GM23248 (cell line): ENCODE results near the gene TMPRSS3. TPM values are rescaled to one million over a fixed set of nuclear protein-coding genes. Genes with fewer than 3 reads are reported as not detected.

Experiments used
- DNase-seq: peaks from one replicate; pipeline ENCODE4 v3.0.0-alpha.2; 2015
- H2AFZ ChIP-seq: fragments of 200-600 bp; sonication (generic); 2 replicates; pipeline ENCODE4 v1.6.1; 2016; ENCODE audit warnings: antibody characterized with exemption
- H3F3A ChIP-seq: fragments of 200-600 bp; sonication (generic); 2 replicates; pipeline ENCODE4 v1.6.1; 2016; ENCODE audit warnings: mild to moderate bottlenecking, antibody characterized with exemption, mixed run types; ENCODE audit not compliant: insufficient read depth
- H3K27ac ChIP-seq: fragments of 200-600 bp; sonication (generic); 2 replicates; pipeline ENCODE4 v1.5.1; 2016; ENCODE audit warnings: mild to moderate bottlenecking
- H3K27me3 ChIP-seq: fragments of 200-600 bp; sonication (generic); replicated peaks from 2 replicates; pipeline ENCODE4 v1.6.1; 2016; ENCODE audit warnings: mild to moderate bottlenecking; ENCODE audit not compliant: insufficient read depth
- H3K36me3 ChIP-seq: fragments of 200-600 bp; sonication (generic); 2 replicates; pipeline ENCODE4 v1.6.1; 2016; ENCODE audit warnings: low read depth, mild to moderate bottlenecking
- H3K4me1 ChIP-seq: fragments of 200-600 bp; sonication (generic); 2 replicates; pipeline ENCODE4 v1.6.1; 2016; ENCODE audit warnings: mild to moderate bottlenecking; ENCODE audit not compliant: insufficient read depth
- H3K4me2 ChIP-seq: fragments of 200-600 bp; sonication (generic); one replicate; pipeline ENCODE4 v1.6.1; 2016; ENCODE audit warnings: mild to moderate bottlenecking; ENCODE audit not compliant: unreplicated experiment
- H3K4me3 ChIP-seq: fragments of 200-600 bp; sonication (generic); 2 replicates; pipeline ENCODE4 v1.5.1; 2016; ENCODE audit warnings: mild to moderate bottlenecking
- H3K79me2 ChIP-seq: fragments of 200-600 bp; sonication (generic); 2 replicates; pipeline ENCODE4 v1.6.1; 2016; ENCODE audit warnings: mild to moderate bottlenecking; ENCODE audit not compliant: insufficient read depth
- H3K9ac ChIP-seq: fragments of 200-600 bp; sonication (generic); 2 replicates; pipeline ENCODE4 v1.6.1; 2016; ENCODE audit warnings: mild to moderate bottlenecking
- H3K9me2 ChIP-seq: fragments of 200-600 bp; sonication (generic); 2 replicates; pipeline ENCODE4 v1.6.1; 2016; ENCODE audit warnings: mixed run types, mild to moderate bottlenecking, moderate library complexity; ENCODE audit not compliant: insufficient read depth
- H3K9me3 ChIP-seq: fragments of 200-600 bp; sonication (generic); one replicate; pipeline ENCODE4 v1.6.1; 2017; ENCODE audit warnings: low read depth
- H4K20me1 ChIP-seq: fragments of 200-600 bp; sonication (generic); 2 replicates; pipeline ENCODE4 v1.6.0; 2016; ENCODE audit not compliant: insufficient read depth
- EZH2 ChIP-seq: fragments of 200-600 bp; sonication (generic); IDR thresholded peaks from 2 replicates; pipeline ENCODE4 v1.6.1; 2018; ENCODE audit warnings: antibody characterized with exemption, mild to moderate bottlenecking; ENCODE audit not compliant: insufficient read depth, poor library complexity, severe bottlenecking
- EZH2phosphoT487 ChIP-seq: fragments of 200-600 bp; sonication (generic); IDR thresholded peaks from 2 replicates; pipeline ENCODE4 v1.6.1; 2018; ENCODE audit warnings: antibody characterized with exemption, moderate library complexity, mild to moderate bottlenecking, low read depth; ENCODE audit not compliant: insufficient read depth
- WGBS, 2 experiments: methylation state at CpG; one replicate each; pipeline ENCODE4 v1.1.6; 2015 to 2017; ENCODE audit warnings: low lambda C conversion rate in 2 of 2, low coverage in 1 of 2; ENCODE audit errors: missing lambda C conversion rate in 2 of 2; 5-methylcytosine and 5-hydroxymethylcytosine counted together
- in situ Hi-C: fragments of 300-500 bp; cut with MboI; formaldehyde crosslinking; loops from 2 replicates; pipeline ENCODE4 v1.15.0; 2020
- polyA plus RNA-seq: library from polyadenylated mRNA; unstranded; fragments of >200 nt; fragmentation: Nextera tagmentation; extraction: Ambion mirVana; gene quantifications from 2 replicates; pipeline ENCODE4 v1.2.1, GENCODE V29; 2016
- total RNA-seq: library from RNA; depleted of rRNA; stranded (reverse); fragments of >200 nt; shearing (Covaris generic); gene quantifications from 2 replicates; pipeline ENCODE4 v1.2.3, GENCODE V29; 2014

Gene TMPRSS3
- total and polyA plus RNA-seq, 2 experiments from 2014 or later: not detected

DNA sequence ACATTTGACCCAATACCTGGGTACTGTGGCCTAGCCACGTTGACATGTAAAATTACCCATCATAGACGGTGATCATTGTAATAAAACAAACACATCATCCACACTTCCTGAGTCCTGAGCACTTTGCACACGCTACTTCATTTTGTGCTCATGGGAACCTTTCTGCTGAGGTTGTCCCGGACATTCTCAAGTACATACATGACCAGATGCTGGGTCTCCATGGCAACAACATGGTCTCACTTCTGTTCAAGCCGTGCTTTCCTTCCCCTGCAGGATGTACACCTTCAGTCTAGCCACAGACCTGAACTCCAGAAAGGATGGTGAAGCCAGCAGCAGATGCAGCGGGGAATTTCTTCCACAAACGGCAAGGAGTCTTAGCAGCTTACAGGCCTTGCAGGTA is 30.6 kb upstream of the TMPRSS3 start:
- Histone ChIP-seq H3K9me3 (no peaks in the 10 kb centered on the region), H3K9ac (no peak overlapping the region), H3K36me3 (no peaks in the 10 kb centered on the region), H3K4me2 (no peak overlapping the region), H3K9me2 (no peaks in the 10 kb centered on the region), H3K27ac (no peak overlapping the region), H3K27me3 (no peaks in the 10 kb centered on the region), H3K4me1 (no peaks in the 10 kb centered on the region), H3K79me2 (no peaks in the 10 kb centered on the region), H3K4me3 (no peak overlapping the region), H3F3A (no peaks in the 10 kb centered on the region), H2AFZ (no peak overlapping the region), H4K20me1 (no peaks in the 10 kb centered on the region)
- WGBS, 2 experiments: 14 to 21% methylated on average over 7 of the region's 7 CpGs
- in situ Hi-C loops: no loop called here
- no peak for TF ChIP-seq EZH2phosphoT487
- no peak for TF ChIP-seq EZH2
- DNase-seq: no peak

DNA sequence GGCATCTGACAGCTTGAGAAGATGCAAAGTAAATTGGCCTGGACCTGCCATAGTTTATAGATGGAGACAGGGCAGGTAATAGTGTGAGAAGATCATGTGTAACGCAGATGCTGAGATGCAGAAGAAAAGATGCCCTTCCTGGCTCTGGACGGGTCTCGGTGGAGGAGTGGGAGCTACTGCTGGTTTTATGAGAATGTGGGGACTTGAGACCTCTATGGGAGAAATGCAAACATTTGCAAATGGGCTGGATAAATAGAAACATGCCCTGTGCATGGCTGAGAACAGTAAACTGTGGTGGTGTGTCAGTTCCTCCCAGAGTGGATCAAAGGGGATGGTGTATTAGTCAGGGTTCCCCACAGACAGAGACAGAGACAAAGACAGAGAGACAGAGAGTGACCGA is 29.7 kb upstream of the TMPRSS3 start:
- Histone ChIP-seq H3K36me3 (no peaks in the 10 kb centered on the region), H3K9me2 (no peaks in the 10 kb centered on the region), H3K79me2 (no peaks in the 10 kb centered on the region), H3K9me3 (no peaks in the 10 kb centered on the region), H3K4me1 (no peaks in the 10 kb centered on the region), H3K27me3 (no peaks in the 10 kb centered on the region; the same call in 1 of the 2 replicates), H3K4me2 (no peak overlapping the region), H3K27ac (no peak overlapping the region), H3F3A (no peaks in the 10 kb centered on the region), H3K4me3 (no peak overlapping the region), H2AFZ (no peak overlapping the region), H3K9ac (no peak overlapping the region), H4K20me1 (no peaks in the 10 kb centered on the region)
- 33 to 35% methylated on average over 4 of the region's 4 CpGs for WGBS, 2 experiments
- in situ Hi-C loops: no loop called here
- TF ChIP-seq EZH2phosphoT487 (no peak), EZH2 (no peak)
- DNase-seq: no peak

DNA sequence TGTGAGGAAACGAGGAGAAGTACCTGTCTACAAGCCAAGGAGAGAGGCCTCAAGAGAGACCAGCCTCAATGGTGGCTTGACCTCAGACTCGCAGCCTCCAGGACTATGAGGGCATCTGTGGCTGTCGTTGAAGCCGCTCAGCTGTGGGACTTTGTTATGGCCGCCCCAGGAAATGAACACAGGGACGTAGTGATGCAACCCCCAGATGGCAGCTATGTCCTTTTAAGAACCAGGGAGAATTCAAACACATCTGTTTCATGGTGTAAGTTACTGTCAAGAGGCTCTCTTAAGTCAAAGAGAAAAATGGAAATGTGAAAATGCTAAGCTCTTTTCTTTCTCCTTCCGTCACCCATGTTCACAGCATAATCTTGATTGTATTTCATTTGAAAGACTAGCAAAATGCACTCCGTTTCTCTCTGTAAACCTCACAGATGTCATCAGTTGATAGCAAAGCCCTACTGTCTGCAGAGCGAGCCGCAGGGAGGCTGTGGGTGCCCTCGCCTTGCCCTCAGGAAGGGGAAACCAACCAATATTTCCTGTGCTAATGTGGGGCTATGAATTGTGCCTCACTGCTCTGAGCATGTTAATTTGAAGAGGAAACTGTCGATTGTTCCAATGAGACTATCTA is 29.2 kb upstream of the TMPRSS3 start:
- Histone ChIP-seq H4K20me1 (no peaks in the 10 kb centered on the region), H3K4me3 (no peak overlapping the region), H3K4me1 (no peaks in the 10 kb centered on the region), H3K27ac (no peak overlapping the region), H3K36me3 (no peaks in the 10 kb centered on the region), H3K27me3 (no peaks in the 10 kb centered on the region; the same call in 1 of the 2 replicates), H3K9ac (no peak overlapping the region), H3K79me2 (no peaks in the 10 kb centered on the region), H3F3A (no peaks in the 10 kb centered on the region), H3K9me2 (no peaks in the 10 kb centered on the region), H2AFZ (no peak overlapping the region), H3K9me3 (no peaks in the 10 kb centered on the region), H3K4me2 (no peak overlapping the region)
- in situ Hi-C loops: no loop called here
- DNase-seq: no peak
- no peak for TF ChIP-seq EZH2
- TF ChIP-seq EZH2phosphoT487: no peak
- WGBS, 2 experiments: 22 to 35% methylated on average over 12 of the region's 12 CpGs

DNA sequence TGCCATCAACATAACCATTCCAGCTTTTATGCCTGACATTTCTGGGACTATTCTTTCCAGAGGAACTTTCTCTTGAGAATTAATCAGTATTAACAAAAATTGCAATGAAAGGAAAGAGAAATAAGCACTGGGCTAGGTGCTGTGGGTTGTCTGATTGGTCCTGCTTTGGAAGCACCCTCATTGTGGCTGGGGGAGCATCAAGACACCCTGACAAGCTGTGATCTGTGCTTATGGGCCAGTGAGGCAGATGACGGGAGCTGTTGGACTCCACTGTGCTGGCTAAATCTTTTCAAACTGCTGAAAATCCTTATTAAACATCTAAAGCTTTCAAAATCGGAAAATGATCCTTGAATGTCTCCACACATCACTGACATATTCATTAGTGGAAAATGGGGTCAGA is 27.8 kb upstream of the TMPRSS3 start:
- H3K9me3 ChIP-seq: no peaks in the 10 kb centered on the region
- H3K27ac ChIP-seq: no peak overlapping the region
- in situ Hi-C loops: no loop called here
- H3K4me1 ChIP-seq: no peaks in the 10 kb centered on the region
- TF ChIP-seq EZH2phosphoT487 (no peak), EZH2 (no peak)
- H3F3A ChIP-seq: no peaks in the 10 kb centered on the region
- no peak for DNase-seq
- WGBS, 2 experiments: 22 to 24% methylated on average over 2 of the region's 2 CpGs
- H3K36me3 ChIP-seq: no peaks in the 10 kb centered on the region
- H3K27me3 ChIP-seq: peaks cover 3% of the 10 kb centered on the region; the same call in 1 of the 2 replicates
- no peak overlapping the region for H3K9ac ChIP-seq
- H2AFZ ChIP-seq: no peak overlapping the region
- H3K4me2 ChIP-seq: no peak overlapping the region
- no peaks in the 10 kb centered on the region for H3K79me2 ChIP-seq
- no peak overlapping the region for H3K4me3 ChIP-seq
- no peaks in the 10 kb centered on the region for H4K20me1 ChIP-seq
- no peaks in the 10 kb centered on the region for H3K9me2 ChIP-seq
